Colon (tissue), 2 donors: ENCODE results near the gene KRT7.

Source experiments
- FAIRE-seq: peaks from 2 replicates; lab custom pipeline; 2012; peaks lifted over from hg19 to GRCh38; lab: Jason Lieb, UNC
- donor health status: control.
- donor health status: control.

Gene KRT7

GRCh38 chr12:52232674-52233461, at the start of gene KRT7:
Gene KRT7, plus strand, starts transcription at chr12:52233243. Its CDS starts 54 bp downstream, at chr12:52233297.
- FAIRE-seq: no peak

- no peak for FAIRE-seq
Observed at GRCh38 chr12:52183544-52183910, 49.5 kb upstream of the KRT7 start.

- FAIRE-seq: no peak
Observed at GRCh38 chr12:52183971-52184370, 49.1 kb upstream of the KRT7 start.

- no peak for FAIRE-seq
Observed at GRCh38 chr12:52184813-52185212, 48.2 kb upstream of the KRT7 start.

- FAIRE-seq: no peak
Observed at GRCh38 chr12:52185400-52185967, 47.6 kb upstream of the KRT7 start.

- FAIRE-seq: no peak
Observed at GRCh38 chr12:52186118-52186840, 46.8 kb upstream of the KRT7 start.

- FAIRE-seq: no peak
Observed at GRCh38 chr12:52187206-52187605, 45.8 kb upstream of the KRT7 start.

- no peak for FAIRE-seq
Observed at GRCh38 chr12:52187640-52188039, 45.4 kb upstream of the KRT7 start.

GRCh38 chr12:52188658-52189057, 44.4 kb upstream of the KRT7 start:
- FAIRE-seq: no peak

GRCh38 chr12:52189376-52190174, 43.5 kb upstream of the KRT7 start:
- no peak for FAIRE-seq

- no peak for FAIRE-seq
Observed at GRCh38 chr12:52190860-52191729, 41.9 kb upstream of the KRT7 start.

GRCh38 chr12:52191841-52192791, 40.9 kb upstream of the KRT7 start, which contains the start of gene KRT80:
Gene KRT80, minus strand, starts transcription at chr12:52192014. Its CDS starts 112 bp downstream, at chr12:52191902.
- FAIRE-seq: no peak

- no peak for FAIRE-seq
Observed at GRCh38 chr12:52193532-52193931, 39.5 kb upstream of the KRT7 start.

GRCh38 chr12:52193991-52194390, 39.1 kb upstream of the KRT7 start:
- FAIRE-seq: no peak

GRCh38 chr12:52195065-52195730, 37.8 kb upstream of the KRT7 start:
- FAIRE-seq: no peak

GRCh38 chr12:52197371-52198231, 35.4 kb upstream of the KRT7 start:
- no peak for FAIRE-seq

GRCh38 chr12:52198454-52199215, 34.4 kb upstream of the KRT7 start:
- no peak for FAIRE-seq
